ENCODE results near the gene TMEM150C. TPM values are rescaled to one million over a fixed set of nuclear protein-coding genes. Genes with fewer than 3 reads are reported as not detected.
A peak's percentile ranks its signal among the peaks of the same experiment; 100 is the strongest.
"Not testable (repeated sequence)": the region's sequence is repeated elsewhere in the genome, so short reads cannot be mapped to it uniquely, and the experiment has no call there.

TMEM150C gene
- total and polyA plus RNA-seq, 5 donors from 2014 or later: 0.10 to 0.21 (median 0.13) TPM; not detected in 2

- Mint-ChIP-seq H3K36me3 (peaks cover 18% of the 10 kb centered on the region), H3K27me3 (no peaks in the 10 kb centered on the region), H3K4me1 (no peaks in the 10 kb centered on the region), H3K9me3 (no peaks in the 10 kb centered on the region), H3K4me3 (no peak overlapping the region), H3K27ac (peak overlapping the region in 1 of 3 donors; percentile 57)
- H3K4me3 ChIP-seq (ENCODE audit: low read depth, low read length): no peak overlapping the region
- no peaks in the 10 kb centered on the region for H3K36me3 ChIP-seq (ENCODE audit: control insufficient read depth, insufficient read depth, low read length)
- no peak for ATAC-seq (ENCODE audit: low read depth in 2 of 2)
- no peak for DNase-seq
- H3K27me3 ChIP-seq (ENCODE audit: control insufficient read depth, insufficient read depth, low read length): no peaks in the 10 kb centered on the region
- no peak overlapping the region for H3K27ac ChIP-seq (ENCODE audit: insufficient read depth, low read length, poor library complexity, severe bottlenecking)
- H3K9me3 ChIP-seq (ENCODE audit: control insufficient read depth in 2 of 2, low read length in 2 of 2): no peaks in the 10 kb centered on the region
- no peaks in the 10 kb centered on the region for H3K4me1 ChIP-seq (ENCODE audit: control insufficient read depth, insufficient read depth, low read length, poor library complexity, severe bottlenecking)
Measured at GRCh38 chr4:82482387-82482786, 79.4 kb downstream of the TMEM150C start.

- no peak overlapping the region for H3K27ac ChIP-seq (ENCODE audit: insufficient read depth, low read length, poor library complexity, severe bottlenecking)
- no peaks in the 10 kb centered on the region for H3K27me3 ChIP-seq (ENCODE audit: control insufficient read depth, insufficient read depth, low read length)
- Mint-ChIP-seq H3K27ac (no peak overlapping the region), H3K9me3 (no peaks in the 10 kb centered on the region), H3K36me3 (peaks cover 18% of the 10 kb centered on the region), H3K4me3 (no peak overlapping the region), H3K4me1 (no peaks in the 10 kb centered on the region), H3K27me3 (no peaks in the 10 kb centered on the region)
- H3K4me1 ChIP-seq (ENCODE audit: control insufficient read depth, insufficient read depth, low read length, poor library complexity, severe bottlenecking): no peaks in the 10 kb centered on the region
- no peaks in the 10 kb centered on the region for H3K36me3 ChIP-seq (ENCODE audit: control insufficient read depth, insufficient read depth, low read length)
- no peak for DNase-seq
- no peaks in the 10 kb centered on the region for H3K9me3 ChIP-seq (ENCODE audit: control insufficient read depth in 2 of 2, low read length in 2 of 2)
- H3K4me3 ChIP-seq (ENCODE audit: low read depth, low read length): no peak overlapping the region
- ATAC-seq (ENCODE audit: low read depth in 2 of 2): no peak
Measured at GRCh38 chr4:82481506-82481840, 80.3 kb downstream of the TMEM150C start.

GRCh38 chr4:82480771-82481505 lies 80.8 kb downstream of the TMEM150C start:
- ATAC-seq (ENCODE audit: low read depth in 2 of 2) (no peak), DNase-seq (no peak)
- H3K36me3 Mint-ChIP-seq: peaks cover 18% of the 10 kb centered on the region
- Histone ChIP-seq H3K4me1 (ENCODE audit: control insufficient read depth, insufficient read depth, low read length, poor library complexity, severe bottlenecking) (no peaks in the 10 kb centered on the region), H3K4me3 (ENCODE audit: low read depth, low read length) (no peak overlapping the region), H3K27ac (ENCODE audit: insufficient read depth, low read length, poor library complexity, severe bottlenecking) (no peak overlapping the region), H3K27me3 (ENCODE audit: control insufficient read depth, insufficient read depth, low read length) (no peaks in the 10 kb centered on the region), H3K9me3 (ENCODE audit: control insufficient read depth in 2 of 2, low read length in 2 of 2) (no peaks in the 10 kb centered on the region), H3K36me3 (ENCODE audit: control insufficient read depth, insufficient read depth, low read length) (no peaks in the 10 kb centered on the region)
- no peaks in the 10 kb centered on the region for H3K27me3 Mint-ChIP-seq
- H3K9me3 Mint-ChIP-seq: no peaks in the 10 kb centered on the region
- no peak overlapping the region for H3K4me3 Mint-ChIP-seq
- H3K4me1 Mint-ChIP-seq: no peaks in the 10 kb centered on the region
- H3K27ac Mint-ChIP-seq: no peak overlapping the region

- no peak overlapping the region for H3K4me3 Mint-ChIP-seq
- Histone ChIP-seq H3K27ac (ENCODE audit: insufficient read depth, low read length, poor library complexity, severe bottlenecking) (no peak overlapping the region), H3K9me3 (ENCODE audit: control insufficient read depth in 2 of 2, low read length in 2 of 2) (no peaks in the 10 kb centered on the region), H3K4me1 (ENCODE audit: control insufficient read depth, insufficient read depth, low read length, poor library complexity, severe bottlenecking) (no peaks in the 10 kb centered on the region), H3K4me3 (ENCODE audit: low read depth, low read length) (no peak overlapping the region), H3K27me3 (ENCODE audit: control insufficient read depth, insufficient read depth, low read length) (no peaks in the 10 kb centered on the region), H3K36me3 (ENCODE audit: control insufficient read depth, insufficient read depth, low read length) (no peaks in the 10 kb centered on the region)
- no peak overlapping the region for H3K27ac Mint-ChIP-seq
- H3K4me1 Mint-ChIP-seq: no peaks in the 10 kb centered on the region
- DNase-seq: no peak
- no peaks in the 10 kb centered on the region for H3K27me3 Mint-ChIP-seq
- H3K9me3 Mint-ChIP-seq: no peaks in the 10 kb centered on the region
- ATAC-seq (ENCODE audit: low read depth in 2 of 2): no peak
- peaks cover 15% of the 10 kb centered on the region for H3K36me3 Mint-ChIP-seq
Measured at GRCh38 chr4:82479562-82479961, 82.2 kb downstream of the TMEM150C start.

DNA sequence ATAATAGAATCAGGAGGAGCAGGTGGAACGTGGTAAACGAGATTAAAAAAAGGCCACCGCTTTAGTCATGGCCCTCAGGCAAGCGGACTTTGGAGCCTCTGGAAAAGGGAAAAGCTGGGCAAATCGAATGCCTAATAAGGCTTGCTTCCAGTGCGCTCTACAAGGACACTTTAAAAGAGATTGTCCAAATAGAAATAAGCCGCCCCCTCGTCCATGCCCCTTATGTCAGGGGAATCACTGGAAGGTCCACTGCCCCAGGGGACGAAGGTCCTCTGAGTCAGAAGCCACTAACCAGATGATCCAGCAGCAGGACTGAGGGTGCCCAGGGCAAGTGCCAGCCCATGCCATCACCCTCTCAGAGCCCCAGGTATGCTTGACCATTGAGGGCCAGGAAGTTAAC lies 84.3 kb downstream of the TMEM150C start:
- not testable (repeated sequence) for H3K4me3 Mint-ChIP-seq; DNase-seq; H3K27ac ChIP-seq (ENCODE audit: insufficient read depth, low read length, poor library complexity, severe bottlenecking); H3K27me3 ChIP-seq (ENCODE audit: control insufficient read depth, insufficient read depth, low read length); ATAC-seq (ENCODE audit: low read depth in 2 of 2); H3K9me3 ChIP-seq (ENCODE audit: control insufficient read depth in 2 of 2, low read length in 2 of 2); H3K4me1 Mint-ChIP-seq; H3K27ac Mint-ChIP-seq; H3K4me3 ChIP-seq (ENCODE audit: low read depth, low read length); H3K27me3 Mint-ChIP-seq; H3K4me1 ChIP-seq (ENCODE audit: control insufficient read depth, insufficient read depth, low read length, poor library complexity, severe bottlenecking); H3K36me3 ChIP-seq (ENCODE audit: control insufficient read depth, insufficient read depth, low read length); H3K9me3 Mint-ChIP-seq
- H3K36me3 Mint-ChIP-seq: peaks cover 15% of the 10 kb centered on the region

DNA sequence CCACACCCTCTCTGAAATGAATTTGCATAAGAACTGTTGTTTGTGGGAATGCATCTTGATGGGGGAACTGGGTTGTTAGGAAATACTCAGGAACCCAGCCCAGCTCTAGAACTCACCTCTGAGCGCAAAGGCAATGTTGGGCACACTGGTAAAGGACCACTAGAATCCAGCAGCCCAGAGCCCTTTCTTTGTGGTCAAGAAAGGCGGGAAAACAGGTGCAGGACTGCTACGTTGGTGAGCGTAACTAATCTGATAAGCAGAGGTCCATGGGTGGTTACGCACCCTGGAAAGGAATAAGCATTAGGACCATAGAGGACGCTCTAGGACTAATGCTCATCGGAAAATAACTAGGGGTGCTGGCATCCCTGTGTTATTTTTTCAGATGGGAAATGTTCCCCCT lies 85.9 kb downstream of the TMEM150C start:
- not testable (repeated sequence) for H3K27ac Mint-ChIP-seq; DNase-seq; H3K27me3 Mint-ChIP-seq; ATAC-seq (ENCODE audit: low read depth in 2 of 2); H3K4me1 ChIP-seq (ENCODE audit: control insufficient read depth, insufficient read depth, low read length, poor library complexity, severe bottlenecking); H3K4me3 Mint-ChIP-seq; H3K9me3 Mint-ChIP-seq; H3K27ac ChIP-seq (ENCODE audit: insufficient read depth, low read length, poor library complexity, severe bottlenecking); H3K4me1 Mint-ChIP-seq; H3K4me3 ChIP-seq (ENCODE audit: low read depth, low read length); H3K36me3 ChIP-seq (ENCODE audit: control insufficient read depth, insufficient read depth, low read length); H3K9me3 ChIP-seq (ENCODE audit: control insufficient read depth in 2 of 2, low read length in 2 of 2); H3K27me3 ChIP-seq (ENCODE audit: control insufficient read depth, insufficient read depth, low read length)
- peaks cover 11% of the 10 kb centered on the region for H3K36me3 Mint-ChIP-seq

- DNase-seq: no peak
- H3K4me1 ChIP-seq (ENCODE audit: control insufficient read depth, insufficient read depth, low read length, poor library complexity, severe bottlenecking): no peaks in the 10 kb centered on the region
- H3K27ac ChIP-seq (ENCODE audit: insufficient read depth, low read length, poor library complexity, severe bottlenecking): no peak overlapping the region
- Mint-ChIP-seq H3K9me3 (no peaks in the 10 kb centered on the region), H3K4me1 (no peaks in the 10 kb centered on the region), H3K27me3 (no peaks in the 10 kb centered on the region), H3K36me3 (peaks cover 6% of the 10 kb centered on the region), H3K4me3 (no peak overlapping the region), H3K27ac (no peak overlapping the region)
- H3K27me3 ChIP-seq (ENCODE audit: control insufficient read depth, insufficient read depth, low read length): no peaks in the 10 kb centered on the region
- no peak overlapping the region for H3K4me3 ChIP-seq (ENCODE audit: low read depth, low read length)
- ATAC-seq (ENCODE audit: low read depth in 2 of 2): no peak
- no peaks in the 10 kb centered on the region for H3K9me3 ChIP-seq (ENCODE audit: control insufficient read depth in 2 of 2, low read length in 2 of 2)
- H3K36me3 ChIP-seq (ENCODE audit: control insufficient read depth, insufficient read depth, low read length): no peaks in the 10 kb centered on the region
Measured at GRCh38 chr4:82473621-82474164, 88.1 kb downstream of the TMEM150C start.

- H3K27me3 ChIP-seq (ENCODE audit: control insufficient read depth, insufficient read depth, low read length); H3K27ac ChIP-seq (ENCODE audit: insufficient read depth, low read length, poor library complexity, severe bottlenecking); DNase-seq; ATAC-seq (ENCODE audit: low read depth in 2 of 2); H3K36me3 ChIP-seq (ENCODE audit: control insufficient read depth, insufficient read depth, low read length); H3K4me3 ChIP-seq (ENCODE audit: low read depth, low read length); H3K9me3 ChIP-seq (ENCODE audit: control insufficient read depth in 2 of 2, low read length in 2 of 2); H3K4me3 Mint-ChIP-seq; H3K27ac Mint-ChIP-seq; H3K4me1 ChIP-seq (ENCODE audit: control insufficient read depth, insufficient read depth, low read length, poor library complexity, severe bottlenecking); H3K27me3 Mint-ChIP-seq; H3K4me1 Mint-ChIP-seq; H3K9me3 Mint-ChIP-seq: not testable (repeated sequence)
- peaks cover 11% of the 10 kb centered on the region for H3K36me3 Mint-ChIP-seq
Measured at GRCh38 chr4:82473080-82473479, 88.7 kb downstream of the TMEM150C start.

Data from CD4-positive, CD25-positive, alpha-beta regulatory T cell (primary cell).